Measurements from ENCODE around the gene SLC22A31. TPM values are rescaled to one million over a fixed set of nuclear protein-coding genes. Genes with fewer than 3 reads are reported as not detected.
A peak's percentile ranks its signal among the peaks of the same experiment; 100 is the strongest.

The SLC22A31 gene
- total RNA-seq, 1 donor from 2014 or later, result not detected

DNA sequence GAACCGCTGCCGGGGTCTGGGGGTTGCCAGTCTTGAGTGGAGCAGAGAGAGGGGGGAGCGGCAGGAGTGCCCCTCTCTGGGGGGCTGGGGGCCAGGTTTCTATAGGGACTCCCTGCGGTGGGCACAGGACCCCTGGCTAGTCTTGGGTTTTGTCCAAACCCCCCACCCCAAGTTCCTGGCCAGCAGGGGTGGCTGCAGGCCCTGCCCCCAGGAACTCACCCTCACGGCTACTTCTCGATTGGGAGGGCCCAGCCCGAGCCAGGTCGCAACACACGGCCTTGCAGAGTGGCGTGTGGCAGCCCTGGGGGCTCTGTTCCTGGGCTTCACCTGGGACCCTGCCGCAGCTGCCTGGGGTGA, 28.2 kb downstream of the SLC22A31 start:
- Histone ChIP-seq H3K36me3 (no peaks in the 10 kb centered on the region), H4K20me1 (ENCODE audit: low read depth) (peaks cover 24% of the 10 kb centered on the region), H3K4me3 (no peak overlapping the region), H3K9ac (no peak overlapping the region), H3F3A (ENCODE audit: low read depth) (no peaks in the 10 kb centered on the region), H3K4me2 (peak overlapping the region; percentile 71), H3K27ac (no peak overlapping the region), H3K79me2 (ENCODE audit: low read depth) (no peaks in the 10 kb centered on the region), H2AFZ (replicated peaks) (no peak overlapping the region), H3K27me3 (peaks cover 49% of the 10 kb centered on the region), H3K9me3 (ENCODE audit: low read depth) (no peaks in the 10 kb centered on the region), H3K4me1 (peaks cover 20% of the 10 kb centered on the region)
- DNase-seq (ENCODE audit: low spot score), result no peak
- no peak overlapping the region for H3K4me3 Mint-ChIP-seq
- no peaks in the 10 kb centered on the region for H3K36me3 Mint-ChIP-seq
- no peaks in the 10 kb centered on the region for H3K9me3 Mint-ChIP-seq
- no peak overlapping the region for H3K27ac Mint-ChIP-seq
- TF ChIP-seq EZH2 (IDR thresholded peaks at IDR 0.05) (no peak), CTCF (IDR thresholded peaks at IDR 0.05) (no peak), EZH2phosphoT487 (IDR thresholded peaks at IDR 0.05) (no peak)
- peaks cover 12% of the 10 kb centered on the region for H3K4me1 Mint-ChIP-seq
- peaks cover 8% of the 10 kb centered on the region for H3K27me3 Mint-ChIP-seq (ENCODE audit: insufficient read depth, low read depth)

GRCh38 chr16:89171216-89172170, 28.8 kb downstream of the SLC22A31 start, which contains the start of gene CDH15:
Gene CDH15 (plus strand): TSS chr16:89171748. CDS start chr16:89171832, 84 bp downstream.
- peak within 1 kb of the TSS; percentile 71 for H3K4me2 ChIP-seq
- Mint-ChIP-seq H3K27ac (no peak within 1 kb of the TSS), H3K4me1 (peaks cover 12% of the 10 kb centered on the region), H3K27me3 (ENCODE audit: insufficient read depth, low read depth) (peaks cover 11% of the 10 kb centered on the region), H3K36me3 (no peaks in the 10 kb centered on the region), H3K9me3 (no peaks in the 10 kb centered on the region), H3K4me3 (peak within 1 kb of the TSS; percentile 74)
- H3K36me3 ChIP-seq, result no peaks in the 10 kb centered on the region
- no peaks in the 10 kb centered on the region for H3K79me2 ChIP-seq (ENCODE audit: low read depth)
- no peaks in the 10 kb centered on the region for H3F3A ChIP-seq (ENCODE audit: low read depth)
- H4K20me1 ChIP-seq (ENCODE audit: low read depth), result peaks cover 24% of the 10 kb centered on the region
- peak; percentile 99 for DNase-seq (ENCODE audit: low spot score)
- H3K27me3 ChIP-seq, result peaks cover 49% of the 10 kb centered on the region
- no peak within 1 kb of the TSS for H3K27ac ChIP-seq
- H2AFZ ChIP-seq (replicated peaks), result no peak within 1 kb of the TSS
- H3K9ac ChIP-seq, result no peak within 1 kb of the TSS
- no peaks in the 10 kb centered on the region for H3K9me3 ChIP-seq (ENCODE audit: low read depth)
- peak within 1 kb of the TSS; percentile 28 for H3K4me3 ChIP-seq
- peaks cover 23% of the 10 kb centered on the region for H3K4me1 ChIP-seq
- TF ChIP-seq CTCF (IDR thresholded peaks at IDR 0.05), result no peak
- no peak for TF ChIP-seq EZH2 (IDR thresholded peaks at IDR 0.05)
- no peak for TF ChIP-seq EZH2phosphoT487 (IDR thresholded peaks at IDR 0.05)

- H3K4me1 ChIP-seq, result peaks cover 23% of the 10 kb centered on the region
- H3F3A ChIP-seq (ENCODE audit: low read depth), result no peaks in the 10 kb centered on the region
- Mint-ChIP-seq H3K4me1 (peaks cover 13% of the 10 kb centered on the region), H3K4me3 (peak overlapping the region; percentile 74), H3K9me3 (no peaks in the 10 kb centered on the region), H3K36me3 (no peaks in the 10 kb centered on the region), H3K27me3 (ENCODE audit: insufficient read depth, low read depth) (peaks cover 11% of the 10 kb centered on the region), H3K27ac (no peak overlapping the region)
- no peak for DNase-seq (ENCODE audit: low spot score)
- no peak overlapping the region for H3K9ac ChIP-seq
- H3K9me3 ChIP-seq (ENCODE audit: low read depth), result no peaks in the 10 kb centered on the region
- no peak overlapping the region for H2AFZ ChIP-seq (replicated peaks)
- peaks cover 49% of the 10 kb centered on the region for H3K27me3 ChIP-seq
- H4K20me1 ChIP-seq (ENCODE audit: low read depth), result peaks cover 24% of the 10 kb centered on the region
- no peaks in the 10 kb centered on the region for H3K36me3 ChIP-seq
- no peaks in the 10 kb centered on the region for H3K79me2 ChIP-seq (ENCODE audit: low read depth)
- peak overlapping the region; percentile 28 for H3K4me3 ChIP-seq
- no peak overlapping the region for H3K27ac ChIP-seq
- peak; percentile 30 for TF ChIP-seq EZH2 (IDR thresholded peaks at IDR 0.05)
- no peak for TF ChIP-seq CTCF (IDR thresholded peaks at IDR 0.05)
- peak overlapping the region; percentile 63 for H3K4me2 ChIP-seq
These were observed 29.8 kb downstream of the SLC22A31 start for GRCh38 chr16:89170346-89171215.
